D721Med (cell line): Measurements from ENCODE around the gene GABRA4.

Source experiments
- DNase-seq: peaks from one replicate; pipeline ENCODE4 v3.0.0; 2011; ENCODE audit warnings: low spot score; ENCODE audit not compliant: insufficient read length
- FAIRE-seq: peaks from 2 replicates; lab custom pipeline; 2011; peaks lifted over from hg19 to GRCh38; lab: Jason Lieb, UNC
- TF ChIP-seq, protein P1 (sequence below): IDR thresholded peaks from 2 replicates; pipeline ENCODE4 v1.5.1; 2012; ENCODE audit warnings: mild to moderate bottlenecking, control low read depth; ENCODE audit not compliant: insufficient read depth; ENCODE audit errors: missing control alignments

The GABRA4 gene

DNA sequence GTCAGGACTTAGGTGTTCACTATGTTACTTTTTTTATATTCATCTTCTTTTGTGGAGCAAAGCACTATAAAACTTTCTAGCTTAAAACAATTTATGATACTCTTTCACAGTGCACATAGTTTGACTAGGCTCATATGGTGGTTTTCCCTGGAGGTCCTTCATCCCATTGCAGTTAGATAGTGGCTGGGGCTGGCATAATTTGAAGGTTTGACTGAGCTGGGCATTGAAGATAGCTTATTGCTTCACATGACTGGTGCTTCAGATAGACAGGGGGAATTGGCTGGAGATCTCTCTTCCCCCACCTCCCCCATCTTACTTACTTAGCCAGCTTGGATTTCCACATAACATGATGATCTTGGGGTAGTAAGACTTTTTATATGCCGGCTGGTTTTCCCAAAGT, 7.0 kb upstream of the GABRA4 start:
- no peak for FAIRE-seq
- DNase-seq = no peak
- TF ChIP-seq, protein P1, sequence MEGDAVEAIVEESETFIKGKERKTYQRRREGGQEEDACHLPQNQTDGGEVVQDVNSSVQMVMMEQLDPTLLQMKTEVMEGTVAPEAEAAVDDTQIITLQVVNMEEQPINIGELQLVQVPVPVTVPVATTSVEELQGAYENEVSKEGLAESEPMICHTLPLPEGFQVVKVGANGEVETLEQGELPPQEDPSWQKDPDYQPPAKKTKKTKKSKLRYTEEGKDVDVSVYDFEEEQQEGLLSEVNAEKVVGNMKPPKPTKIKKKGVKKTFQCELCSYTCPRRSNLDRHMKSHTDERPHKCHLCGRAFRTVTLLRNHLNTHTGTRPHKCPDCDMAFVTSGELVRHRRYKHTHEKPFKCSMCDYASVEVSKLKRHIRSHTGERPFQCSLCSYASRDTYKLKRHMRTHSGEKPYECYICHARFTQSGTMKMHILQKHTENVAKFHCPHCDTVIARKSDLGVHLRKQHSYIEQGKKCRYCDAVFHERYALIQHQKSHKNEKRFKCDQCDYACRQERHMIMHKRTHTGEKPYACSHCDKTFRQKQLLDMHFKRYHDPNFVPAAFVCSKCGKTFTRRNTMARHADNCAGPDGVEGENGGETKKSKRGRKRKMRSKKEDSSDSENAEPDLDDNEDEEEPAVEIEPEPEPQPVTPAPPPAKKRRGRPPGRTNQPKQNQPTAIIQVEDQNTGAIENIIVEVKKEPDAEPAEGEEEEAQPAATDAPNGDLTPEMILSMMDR = no peak

GRCh38 chr4:46999566-46999965, 6.2 kb upstream of the GABRA4 start:
- TF ChIP-seq, protein P1 = no peak
- no peak for FAIRE-seq

DNA sequence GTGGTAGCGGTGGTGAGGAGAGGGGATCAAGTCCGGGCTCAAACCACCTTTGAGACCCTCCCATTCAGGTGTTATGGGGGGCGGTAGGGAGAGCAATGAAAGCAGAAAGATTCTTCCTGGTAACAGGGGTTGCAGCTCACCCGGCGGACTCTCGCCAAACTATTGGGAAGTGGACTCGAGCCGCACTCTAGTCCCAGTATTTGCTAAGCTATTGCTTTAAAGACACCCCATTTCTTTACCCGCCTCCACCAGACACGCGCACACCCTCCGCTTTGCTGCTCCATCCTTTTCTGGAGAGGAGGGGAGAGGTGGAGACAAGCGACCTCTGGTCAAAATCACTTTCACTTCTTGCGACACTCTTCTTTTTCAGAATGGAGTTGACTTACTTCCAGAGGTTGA, 625 bp upstream of the GABRA4 start:
- FAIRE-seq (no peak), DNase-seq (no peak)
- TF ChIP-seq, protein P1 = no peak

More at GRCh38 chr4:46999566-46999965, 6.2 kb upstream of the GABRA4 start:
- no peak for DNase-seq

GRCh38 chr4:46992338-46992737, 1.0 kb downstream of the GABRA4 start:
- no peak for DNase-seq

GRCh38 chr4:46986922-46987638, 6.3 kb downstream of the GABRA4 start:
- TF ChIP-seq, protein P1 = no peak
- FAIRE-seq (no peak), DNase-seq (no peak)

More at GRCh38 chr4:46992338-46992737, 1.0 kb downstream of the GABRA4 start:
- TF ChIP-seq, protein P1 = no peak
- FAIRE-seq = no peak

DNA sequence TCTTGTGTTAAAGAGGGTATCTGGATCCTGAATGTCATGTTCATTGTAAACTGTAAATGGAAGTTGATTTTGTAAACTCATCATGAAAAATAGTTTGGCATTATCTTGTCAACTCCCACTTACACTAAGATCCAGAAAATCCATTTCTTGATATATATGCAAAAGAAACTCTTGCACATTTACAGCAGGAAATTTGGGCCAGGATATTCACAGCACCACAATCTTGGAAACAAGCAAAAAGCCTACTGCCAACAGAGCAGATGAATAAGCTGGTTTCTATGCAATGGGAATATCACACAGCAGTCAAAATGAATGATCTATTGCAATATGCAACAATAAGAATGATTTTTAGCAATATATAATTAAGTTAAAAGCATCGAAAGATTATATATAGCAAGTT, 8.6 kb downstream of the GABRA4 start:
- DNase-seq = no peak
- TF ChIP-seq, protein P1 = no peak
- FAIRE-seq = no peak

DNA sequence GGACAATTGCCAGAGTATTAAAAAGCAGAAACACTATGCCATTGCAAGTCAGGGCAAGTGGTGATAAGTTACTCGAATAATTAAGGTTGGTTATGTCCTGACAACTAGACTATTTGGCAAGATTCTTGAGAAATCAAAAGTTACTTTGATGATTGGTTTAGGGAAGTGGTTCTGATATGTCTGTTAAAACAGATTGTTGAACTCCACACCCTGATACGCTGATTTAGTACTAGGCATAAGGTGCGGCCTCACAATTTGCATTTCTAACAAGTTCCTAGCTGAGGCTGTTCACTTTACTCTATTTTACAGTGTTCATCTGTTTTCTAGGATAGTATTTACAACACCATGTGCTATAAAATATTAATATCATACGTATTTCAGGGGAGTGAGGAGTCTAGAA, 12.5 kb downstream of the GABRA4 start:
- no peak for DNase-seq

More for the DNA sequence above, 12.5 kb downstream of the GABRA4 start:
- TF ChIP-seq, protein P1 = no peak
- FAIRE-seq = peak; percentile 46
